Effector memory CD4-positive, alpha-beta T cell (primary cell): Measurements from ENCODE around the gene CTBP2.
"Not testable (repeated sequence)": the region's sequence is repeated elsewhere in the genome, so short reads cannot be mapped to it uniquely, and the experiment has no call there.

Experiments
- DNase-seq, 3 donors: peaks; one replicate each; pipeline ENCODE4 v3.0.0-alpha.2; 2020
- H3K27ac ChIP-seq: 2 replicates; pipeline ENCODE4 v1.7.0; 2013; ENCODE audit warnings: mild to moderate bottlenecking, low read length, moderate library complexity; ENCODE audit not compliant: insufficient read depth, poor library complexity, severe bottlenecking
- H3K27me3 ChIP-seq: replicated peaks from 2 replicates; pipeline ENCODE4 v1.7.0; 2013; ENCODE audit warnings: mild to moderate bottlenecking, low read length; ENCODE audit not compliant: insufficient read depth, control insufficient read depth, poor library complexity, severe bottlenecking
- H3K36me3 ChIP-seq: 2 replicates; pipeline ENCODE4 v1.7.0; 2013; ENCODE audit warnings: mild to moderate bottlenecking, low read length, moderate library complexity; ENCODE audit not compliant: control insufficient read depth, insufficient read depth
- H3K4me1 ChIP-seq: 2 replicates; pipeline ENCODE4 v1.7.0; 2013; ENCODE audit warnings: low read length, mild to moderate bottlenecking; ENCODE audit not compliant: control insufficient read depth, insufficient read depth, poor library complexity, severe bottlenecking
- H3K4me3 ChIP-seq: 2 replicates; pipeline ENCODE4 v1.7.0; 2013; ENCODE audit warnings: low read length, low read depth, mild to moderate bottlenecking; ENCODE audit not compliant: insufficient read depth, poor library complexity, severe bottlenecking
- H3K9me3 ChIP-seq: 2 replicates; pipeline ENCODE4 v1.7.0; 2013; ENCODE audit warnings: mild to moderate bottlenecking, low read length, moderate library complexity; ENCODE audit not compliant: control insufficient read depth

Gene CTBP2

GRCh38 chr10:125060826-125061556, 99.4 kb downstream of the CTBP2 start:
- H3K4me1 ChIP-seq, result peaks cover 5% of the 10 kb centered on the region
- H3K27me3 ChIP-seq, result no peaks in the 10 kb centered on the region
- DNase-seq, result no peak
- H3K4me3 ChIP-seq, result no peak overlapping the region
- no peak overlapping the region for H3K27ac ChIP-seq
- H3K9me3 ChIP-seq, result no peaks in the 10 kb centered on the region
- no peaks in the 10 kb centered on the region for H3K36me3 ChIP-seq

DNA sequence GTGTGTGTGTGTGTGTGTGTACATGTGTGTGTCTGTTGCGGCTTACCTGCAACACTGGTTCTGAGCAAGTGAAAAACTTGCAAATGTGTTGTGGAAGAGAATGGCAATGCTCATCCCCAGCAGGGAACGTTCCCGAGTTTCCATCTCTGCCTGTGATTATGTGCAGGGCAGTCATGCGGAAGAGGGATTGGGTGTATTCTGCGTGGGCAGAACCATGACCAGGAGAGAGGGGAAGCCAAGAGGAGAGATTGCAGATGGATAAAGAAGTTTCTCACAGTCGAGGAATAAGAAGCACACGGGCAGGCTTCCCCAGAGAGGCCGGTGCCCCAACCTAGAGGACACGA, 99.9 kb downstream of the CTBP2 start:
- H3K4me3 ChIP-seq, result no peak overlapping the region
- H3K27me3 ChIP-seq, result no peaks in the 10 kb centered on the region
- no peak overlapping the region for H3K27ac ChIP-seq
- peaks cover 5% of the 10 kb centered on the region for H3K4me1 ChIP-seq
- H3K9me3 ChIP-seq, result no peaks in the 10 kb centered on the region
- H3K36me3 ChIP-seq, result no peaks in the 10 kb centered on the region
- no peak for DNase-seq

DNA sequence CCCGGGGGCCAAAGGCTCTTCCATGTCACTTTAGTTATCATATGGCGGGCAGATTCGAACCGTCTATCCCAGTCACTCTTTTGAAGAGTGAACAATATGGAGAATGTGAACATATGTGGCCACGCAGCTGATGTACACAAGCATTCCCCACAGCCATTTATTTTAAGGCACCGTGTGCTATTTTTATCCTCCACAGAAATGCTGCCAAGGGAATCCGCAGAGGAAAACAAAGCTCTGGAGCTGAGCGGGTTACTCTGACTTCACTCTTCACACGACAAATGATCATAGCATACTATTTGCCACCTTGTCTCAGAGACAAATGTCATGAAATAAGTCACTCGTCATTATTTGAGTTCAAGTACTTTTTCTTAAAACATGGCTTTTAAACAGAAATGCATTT, 100.3 kb downstream of the CTBP2 start:
- H3K27ac ChIP-seq, result no peak overlapping the region
- H3K9me3 ChIP-seq, result no peaks in the 10 kb centered on the region
- no peaks in the 10 kb centered on the region for H3K36me3 ChIP-seq
- no peaks in the 10 kb centered on the region for H3K27me3 ChIP-seq
- no peak overlapping the region for H3K4me3 ChIP-seq
- DNase-seq, result no peak
- H3K4me1 ChIP-seq, result peaks cover 5% of the 10 kb centered on the region

GRCh38 chr10:125059348-125059747, 101.0 kb downstream of the CTBP2 start:
- H3K36me3 ChIP-seq, H3K9me3 ChIP-seq, H3K4me3 ChIP-seq, H3K4me1 ChIP-seq, H3K27ac ChIP-seq, H3K27me3 ChIP-seq, DNase-seq: not testable (repeated sequence)

- Histone ChIP-seq H3K4me3 (no peak overlapping the region), H3K27me3 (no peaks in the 10 kb centered on the region), H3K36me3 (no peaks in the 10 kb centered on the region), H3K9me3 (no peaks in the 10 kb centered on the region), H3K4me1 (no peaks in the 10 kb centered on the region), H3K27ac (no peak overlapping the region)
- no peak for DNase-seq
Measured at GRCh38 chr10:125057158-125058001, 103.0 kb downstream of the CTBP2 start.

DNA sequence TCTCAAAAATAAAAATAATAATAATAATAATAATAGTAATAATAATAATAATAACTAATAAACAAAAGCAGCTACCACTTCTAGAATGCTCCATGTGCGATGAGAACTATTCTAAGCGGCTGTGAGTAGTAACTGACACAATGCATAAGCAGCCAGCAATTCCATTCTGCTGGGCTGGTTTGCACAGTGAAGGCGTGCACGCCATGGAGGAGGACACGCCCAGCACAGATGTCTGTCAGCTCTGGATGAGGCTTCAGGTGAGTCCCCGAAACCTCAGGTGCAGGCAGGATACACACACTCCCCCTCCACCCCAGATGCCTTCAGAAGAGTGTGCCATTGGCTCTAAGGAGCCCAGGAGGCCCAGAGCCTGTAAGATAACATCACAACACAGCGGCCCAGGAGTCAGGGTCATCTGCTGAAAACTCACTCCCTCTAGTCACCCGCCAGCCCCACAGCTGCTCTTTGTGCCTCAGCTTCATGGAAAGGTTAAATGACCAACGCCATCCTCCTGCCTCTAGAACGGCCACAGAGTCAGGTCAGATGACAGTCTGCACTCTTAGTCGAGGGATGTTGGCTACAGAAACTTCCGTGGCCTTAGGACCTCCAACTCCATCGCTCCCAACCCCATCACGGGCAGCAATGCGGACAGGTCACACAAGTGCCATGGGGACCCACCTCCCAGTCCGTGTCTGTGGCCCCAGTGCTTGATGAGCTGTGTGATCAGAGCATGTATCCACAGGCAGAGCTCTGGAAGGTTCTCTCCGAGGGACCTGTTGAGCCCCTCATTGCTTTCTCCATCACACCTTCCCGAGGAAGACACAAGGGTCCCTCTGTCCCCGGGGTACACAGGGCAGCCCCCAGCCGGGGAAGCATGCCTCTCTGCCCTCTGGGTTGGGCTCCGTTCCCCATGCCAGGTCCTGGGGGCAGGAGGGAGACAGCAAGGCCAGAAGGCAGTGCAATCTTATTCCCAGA, 103.9 kb downstream of the CTBP2 start:
- Histone ChIP-seq H3K9me3 (no peaks in the 10 kb centered on the region), H3K36me3 (no peaks in the 10 kb centered on the region), H3K4me1 (no peaks in the 10 kb centered on the region), H3K27me3 (no peaks in the 10 kb centered on the region), H3K27ac (no peak overlapping the region), H3K4me3 (no peak overlapping the region)
- DNase-seq, result no peak

- no peaks in the 10 kb centered on the region for H3K27me3 ChIP-seq
- no peak overlapping the region for H3K4me3 ChIP-seq
- H3K9me3 ChIP-seq, result no peaks in the 10 kb centered on the region
- H3K27ac ChIP-seq, result no peak overlapping the region
- H3K36me3 ChIP-seq, result no peaks in the 10 kb centered on the region
- no peaks in the 10 kb centered on the region for H3K4me1 ChIP-seq
- DNase-seq, result no peak
Measured at GRCh38 chr10:125055446-125055845, 104.9 kb downstream of the CTBP2 start.

DNA sequence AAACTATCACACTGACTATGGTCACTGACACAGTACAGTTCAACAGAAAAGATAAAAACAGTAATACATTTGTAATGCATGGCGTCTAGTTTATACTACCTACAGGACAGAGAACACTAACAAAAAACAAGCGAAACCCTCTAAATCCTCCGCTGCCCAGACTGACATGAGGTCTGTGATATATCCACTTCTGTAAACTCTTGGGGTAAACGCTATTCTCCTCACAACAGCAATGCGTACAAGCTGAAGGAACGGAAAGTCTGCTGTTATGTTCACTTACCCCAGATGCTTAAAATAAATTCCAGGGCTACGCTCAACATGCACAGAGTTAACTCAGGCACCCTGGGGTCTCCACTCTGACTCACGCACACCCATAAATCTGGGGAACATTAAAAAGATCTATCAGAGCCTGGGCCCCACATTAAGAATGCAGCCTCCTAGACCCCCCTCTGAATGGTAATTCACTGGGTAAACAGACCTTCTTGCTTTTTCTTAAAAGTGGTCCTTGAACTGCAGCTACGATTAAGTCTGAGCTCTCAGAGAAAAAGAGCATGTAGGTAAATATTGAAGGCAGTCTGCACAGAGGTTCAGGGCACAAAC, 105.6 kb downstream of the CTBP2 start:
- no peak overlapping the region for H3K27ac ChIP-seq
- no peaks in the 10 kb centered on the region for H3K36me3 ChIP-seq
- H3K4me1 ChIP-seq, result no peaks in the 10 kb centered on the region
- no peaks in the 10 kb centered on the region for H3K9me3 ChIP-seq
- DNase-seq, result no peak
- H3K4me3 ChIP-seq, result no peak overlapping the region
- H3K27me3 ChIP-seq, result no peaks in the 10 kb centered on the region

DNA sequence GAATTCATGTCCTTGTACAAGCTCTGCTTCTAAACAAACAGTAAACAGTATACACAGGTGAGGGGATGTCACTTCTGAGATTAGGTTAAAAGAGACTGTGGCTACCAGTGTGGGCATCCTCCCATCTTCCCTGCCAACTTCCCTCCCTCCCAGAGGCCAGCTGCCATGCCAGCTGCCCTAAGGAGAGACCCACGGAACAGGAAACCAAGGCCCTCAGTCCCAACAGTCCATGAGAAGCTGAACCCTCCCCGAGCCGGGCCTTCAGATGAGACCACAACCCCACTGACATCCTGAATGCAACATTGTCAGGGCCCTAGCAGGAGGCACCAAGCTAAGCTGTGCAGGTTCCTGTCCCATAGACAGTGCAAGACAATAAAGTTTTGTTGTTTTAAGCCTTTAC, 106.1 kb downstream of the CTBP2 start:
- no peaks in the 10 kb centered on the region for H3K9me3 ChIP-seq
- no peak overlapping the region for H3K4me3 ChIP-seq
- no peak overlapping the region for H3K27ac ChIP-seq
- no peaks in the 10 kb centered on the region for H3K27me3 ChIP-seq
- no peaks in the 10 kb centered on the region for H3K36me3 ChIP-seq
- no peaks in the 10 kb centered on the region for H3K4me1 ChIP-seq
- no peak for DNase-seq
